NCI-H526 (cell line): ENCODE data around the gene TSHZ1.

ENCODE experiments used
- DNase-seq, 2 experiments: peaks; one replicate each; lab custom pipeline; 2025; lab: John Stamatoyannopoulos, UW

TSHZ1 gene

GRCh38 chr18:75220551-75221355 is 10.2 kb downstream of the TSHZ1 start:
- peak in 1 of 2 experiments; percentile 36 for DNase-seq

- DNase-seq: peak in 1 of 2 experiments; percentile 34
These were observed 10.8 kb downstream of the TSHZ1 start for GRCh38 chr18:75221397-75221796.

GRCh38 chr18:75221897-75222296 is 11.3 kb downstream of the TSHZ1 start:
- DNase-seq: peak in 1 of 2 experiments; percentile 68

GRCh38 chr18:75222407-75222806 is 11.8 kb downstream of the TSHZ1 start:
- peak in 1 of 2 experiments; percentile 93 for DNase-seq

GRCh38 chr18:75223687-75224347 is 13.2 kb downstream of the TSHZ1 start:
- DNase-seq: peak; percentile 18 to 54

GRCh38 chr18:75226286-75226955 is 15.8 kb downstream of the TSHZ1 start:
- no peak for DNase-seq

- no peak for DNase-seq
These were observed 16.3 kb downstream of the TSHZ1 start for GRCh38 chr18:75226956-75227316.

- DNase-seq: no peak
These were observed 17.1 kb downstream of the TSHZ1 start for GRCh38 chr18:75227535-75228296.

GRCh38 chr18:75228967-75229366 is 18.4 kb downstream of the TSHZ1 start:
- no peak for DNase-seq

GRCh38 chr18:75229437-75229836 is 18.8 kb downstream of the TSHZ1 start:
- no peak for DNase-seq

- DNase-seq: no peak
These were observed 19.8 kb downstream of the TSHZ1 start for GRCh38 chr18:75230163-75231052.

- DNase-seq: no peak
These were observed 20.4 kb downstream of the TSHZ1 start for GRCh38 chr18:75231053-75231406.

- no peak for DNase-seq
These were observed 24.3 kb downstream of the TSHZ1 start for GRCh38 chr18:75234901-75235300.

- no peak for DNase-seq
These were observed 25.3 kb downstream of the TSHZ1 start for GRCh38 chr18:75235896-75236295.

- DNase-seq: no peak
These were observed 27.5 kb downstream of the TSHZ1 start for GRCh38 chr18:75238100-75238499.

- no peak for DNase-seq
These were observed 28.2 kb downstream of the TSHZ1 start for GRCh38 chr18:75238786-75239185.

GRCh38 chr18:75240433-75240832 is 29.8 kb downstream of the TSHZ1 start:
- no peak for DNase-seq

- DNase-seq: no peak
These were observed 31.1 kb downstream of the TSHZ1 start for GRCh38 chr18:75241705-75242104.

- peak in 1 of 2 experiments; percentile 77 for DNase-seq
These were observed 34.0 kb downstream of the TSHZ1 start for GRCh38 chr18:75244351-75245313.
